ENCODE measurements around the gene HACL1. TPM values are rescaled to one million over a fixed set of nuclear protein-coding genes. Genes with fewer than 3 reads are reported as not detected.

The HACL1 gene
- total RNA-seq, 1 experiment from 2014 or later = 25.5 TPM

- intact Hi-C loops (cut with micrococcal nuclease) = no loop called here
- no peaks in the 10 kb centered on the region for H3K27me3 ChIP-seq (ENCODE audit: low read length)
- no TSS peak for BruUV-seq (replicated peaks)
- no peak for TF ChIP-seq CTCF (conservative IDR thresholded peaks at IDR 0.05; ENCODE audit: low read depth, low read length)
- no peak for TF ChIP-seq EZH2phosphoT487 (IDR thresholded peaks at IDR 0.05; ENCODE audit: borderline replicate concordance, low read length)
- no peak for TF ChIP-seq EZH2 (IDR thresholded peaks at IDR 0.05; ENCODE audit: low read length, unreplicated experiment)
- H3K9me3 ChIP-seq (ENCODE audit: low read length) = no peaks in the 10 kb centered on the region
- no peak overlapping the region for H3K4me3 ChIP-seq (ENCODE audit: low read length)
- no peaks in the 10 kb centered on the region for H3K9me2 ChIP-seq (replicated peaks; ENCODE audit: low read length)
- H3K79me2 ChIP-seq (ENCODE audit: low read length) = no peaks in the 10 kb centered on the region
- ATAC-seq (no peak), DNase-seq (no peak)
- H3K9ac ChIP-seq (ENCODE audit: low read length) = no peak overlapping the region
- no peaks in the 10 kb centered on the region for H3F3A ChIP-seq (ENCODE audit: low read length, unreplicated experiment)
- H2AFZ ChIP-seq (ENCODE audit: low read length) = no peak overlapping the region
- H3K27ac ChIP-seq (ENCODE audit: low read length) = no peak overlapping the region
- H3K4me1 ChIP-seq (ENCODE audit: insufficient read depth, low read length) = no peaks in the 10 kb centered on the region
- POLR2A ChIA-PET (ENCODE audit: unreplicated experiment) = no interaction called here
- CTCF ChIA-PET = no interaction called here
- H4K20me1 ChIP-seq (ENCODE audit: low read length) = no peaks in the 10 kb centered on the region
- H3K4me2 ChIP-seq (ENCODE audit: low read length) = no peak overlapping the region
- H3K36me3 ChIP-seq (ENCODE audit: low read depth, low read length) = peaks cover 21% of the 10 kb centered on the region; the same call in 1 of the 2 replicates
These were observed 19.6 kb downstream of the HACL1 start for GRCh38 chr3:15581471-15582394.

GRCh38 chr3:15579051-15579450 is 22.3 kb downstream of the HACL1 start:
- no TSS peak for BruUV-seq (replicated peaks)
- Histone ChIP-seq H3K4me2 (ENCODE audit: low read length) (no peak overlapping the region), H3K79me2 (ENCODE audit: low read length) (no peaks in the 10 kb centered on the region), H3K36me3 (ENCODE audit: low read depth, low read length) (peaks cover 14% of the 10 kb centered on the region; the same call in 1 of the 2 replicates), H3F3A (ENCODE audit: low read length, unreplicated experiment) (no peaks in the 10 kb centered on the region), H3K9me3 (ENCODE audit: low read length) (no peaks in the 10 kb centered on the region), H2AFZ (ENCODE audit: low read length) (no peak overlapping the region), H3K9me2 (replicated peaks; ENCODE audit: low read length) (no peaks in the 10 kb centered on the region), H3K27ac (ENCODE audit: low read length) (no peak overlapping the region), H4K20me1 (ENCODE audit: low read length) (no peaks in the 10 kb centered on the region), H3K27me3 (ENCODE audit: low read length) (no peaks in the 10 kb centered on the region), H3K4me3 (ENCODE audit: low read length) (no peak overlapping the region), H3K9ac (ENCODE audit: low read length) (no peak overlapping the region), H3K4me1 (ENCODE audit: insufficient read depth, low read length) (no peaks in the 10 kb centered on the region)
- CTCF ChIA-PET = no interaction called here
- no peak for ATAC-seq
- intact Hi-C loops (cut with micrococcal nuclease) = no loop called here
- no peak for DNase-seq
- POLR2A ChIA-PET (ENCODE audit: unreplicated experiment) = no interaction called here
- TF ChIP-seq EZH2phosphoT487 (IDR thresholded peaks at IDR 0.05; ENCODE audit: borderline replicate concordance, low read length) (no peak), CTCF (conservative IDR thresholded peaks at IDR 0.05; ENCODE audit: low read depth, low read length) (no peak), EZH2 (IDR thresholded peaks at IDR 0.05; ENCODE audit: low read length, unreplicated experiment) (no peak)

- Histone ChIP-seq H3K4me3 (ENCODE audit: low read length) (no peak overlapping the region), H4K20me1 (ENCODE audit: low read length) (no peaks in the 10 kb centered on the region), H3K79me2 (ENCODE audit: low read length) (no peaks in the 10 kb centered on the region), H3K9me2 (replicated peaks; ENCODE audit: low read length) (no peaks in the 10 kb centered on the region), H3K27me3 (ENCODE audit: low read length) (no peaks in the 10 kb centered on the region), H2AFZ (ENCODE audit: low read length) (no peak overlapping the region), H3K4me1 (ENCODE audit: insufficient read depth, low read length) (no peaks in the 10 kb centered on the region), H3K27ac (ENCODE audit: low read length) (no peak overlapping the region), H3K4me2 (ENCODE audit: low read length) (no peak overlapping the region), H3K9me3 (ENCODE audit: low read length) (no peaks in the 10 kb centered on the region), H3K9ac (ENCODE audit: low read length) (no peak overlapping the region), H3F3A (ENCODE audit: low read length, unreplicated experiment) (no peaks in the 10 kb centered on the region), H3K36me3 (ENCODE audit: low read depth, low read length) (peaks cover 17% of the 10 kb centered on the region)
- CTCF ChIA-PET = no interaction called here
- POLR2A ChIA-PET (ENCODE audit: unreplicated experiment) = no interaction called here
- BruUV-seq (replicated peaks) = no TSS peak
- TF ChIP-seq EZH2phosphoT487 (IDR thresholded peaks at IDR 0.05; ENCODE audit: borderline replicate concordance, low read length) (no peak), CTCF (conservative IDR thresholded peaks at IDR 0.05; ENCODE audit: low read depth, low read length) (no peak), EZH2 (IDR thresholded peaks at IDR 0.05; ENCODE audit: low read length, unreplicated experiment) (no peak)
- intact Hi-C loops (cut with micrococcal nuclease) = no loop called here
- DNase-seq = no peak
- no peak for ATAC-seq
These were observed 23.0 kb downstream of the HACL1 start for GRCh38 chr3:15578289-15578867.
